ENCODE data around the gene DPP10.

DPP10 gene

DNA sequence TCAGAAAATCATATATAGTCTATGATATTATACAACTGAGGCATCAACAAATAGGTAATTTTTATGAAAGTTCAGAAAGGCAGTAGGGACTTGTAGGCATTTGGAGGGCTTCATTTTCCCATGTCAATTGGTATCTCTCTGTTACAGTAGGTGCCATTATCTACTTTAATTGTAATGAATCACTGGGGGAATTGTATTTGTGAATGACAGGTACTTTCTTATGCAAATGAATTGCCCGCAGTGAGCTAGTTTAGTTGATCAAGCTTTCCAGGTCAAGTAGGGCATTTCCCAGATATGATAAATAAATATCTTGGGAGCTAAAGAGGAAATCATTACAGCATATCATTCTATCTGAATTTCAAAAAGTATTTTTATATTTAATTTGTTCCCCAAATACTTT is 1116.3 kb downstream of the DPP10 start:
- DNase-seq (ENCODE audit: low read depth in 3 of 3), result no peak

DNA sequence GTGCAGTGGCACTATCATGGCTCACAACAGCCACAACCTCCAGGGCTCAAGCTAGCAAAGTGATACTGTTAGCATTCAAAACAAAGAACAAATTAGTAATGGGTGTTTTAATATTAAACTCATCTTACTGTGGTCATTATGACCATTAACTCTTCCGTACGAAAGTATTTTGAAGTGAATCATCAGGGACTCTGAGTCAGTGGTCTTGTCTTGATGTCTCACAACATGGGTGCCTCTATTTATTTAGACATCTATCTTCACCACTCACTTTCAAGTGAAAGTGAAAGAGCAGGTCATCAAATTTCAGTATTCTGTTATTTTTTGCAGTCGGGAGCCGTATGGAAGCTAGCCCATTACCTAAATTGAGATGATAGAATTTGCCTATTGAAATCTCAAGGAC is 1118.2 kb downstream of the DPP10 start:
- no peak for DNase-seq (ENCODE audit: low read depth in 3 of 3)

DNA sequence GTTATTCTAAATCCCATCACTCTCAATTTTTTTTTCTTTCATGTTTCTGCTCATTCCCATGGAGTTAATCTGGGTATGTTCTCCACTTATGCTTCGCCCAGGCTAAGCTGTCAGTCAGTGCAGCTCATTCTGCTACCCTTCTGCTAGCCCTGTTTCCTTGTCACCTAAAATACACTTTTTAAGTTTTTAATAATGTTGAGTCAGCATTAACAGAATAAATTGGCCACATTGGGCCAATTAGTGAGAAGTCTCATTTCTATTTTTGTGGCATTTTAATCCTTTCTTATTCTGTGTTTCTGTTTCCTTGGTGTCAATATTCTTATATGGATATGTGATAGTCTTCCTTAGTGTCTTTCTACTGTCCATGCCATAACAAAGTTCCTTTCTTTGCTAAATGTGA is 1126.2 kb downstream of the DPP10 start:
- no peak for DNase-seq (ENCODE audit: low read depth in 3 of 3)

- DNase-seq (ENCODE audit: low read depth in 3 of 3), result no peak
These were observed 1127.1 kb downstream of the DPP10 start for GRCh38 chr2:115569547-115569946.

GRCh38 chr2:115572746-115573145 is 1130.3 kb downstream of the DPP10 start:
- DNase-seq (ENCODE audit: low read depth in 3 of 3), result no peak

- DNase-seq (ENCODE audit: low read depth in 3 of 3), result no peak
These were observed 1131.3 kb downstream of the DPP10 start for GRCh38 chr2:115573756-115574155.

DNA sequence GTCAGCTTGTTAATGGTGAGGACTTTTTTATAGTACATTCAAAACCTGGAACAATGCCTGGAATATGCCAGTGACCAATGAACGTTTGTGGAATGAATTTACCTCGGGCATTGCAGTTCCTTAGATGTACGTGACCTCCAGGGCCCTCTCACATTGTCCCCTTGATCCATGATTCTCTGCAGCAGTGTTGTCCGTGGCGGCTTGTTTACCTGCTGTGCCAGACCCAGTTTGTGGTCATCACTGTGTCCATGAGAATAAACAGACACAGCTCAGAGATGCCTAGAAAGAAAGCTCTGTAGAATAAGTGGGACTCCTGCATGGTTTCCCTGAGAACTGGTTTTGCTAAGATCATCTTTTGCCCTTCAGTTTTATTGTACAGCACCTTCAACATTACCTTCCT is 1132.2 kb downstream of the DPP10 start:
- DNase-seq (ENCODE audit: low read depth in 3 of 3), result no peak

- no peak for DNase-seq (ENCODE audit: low read depth in 3 of 3)
These were observed 1138.3 kb downstream of the DPP10 start for GRCh38 chr2:115580784-115581183.

DNA sequence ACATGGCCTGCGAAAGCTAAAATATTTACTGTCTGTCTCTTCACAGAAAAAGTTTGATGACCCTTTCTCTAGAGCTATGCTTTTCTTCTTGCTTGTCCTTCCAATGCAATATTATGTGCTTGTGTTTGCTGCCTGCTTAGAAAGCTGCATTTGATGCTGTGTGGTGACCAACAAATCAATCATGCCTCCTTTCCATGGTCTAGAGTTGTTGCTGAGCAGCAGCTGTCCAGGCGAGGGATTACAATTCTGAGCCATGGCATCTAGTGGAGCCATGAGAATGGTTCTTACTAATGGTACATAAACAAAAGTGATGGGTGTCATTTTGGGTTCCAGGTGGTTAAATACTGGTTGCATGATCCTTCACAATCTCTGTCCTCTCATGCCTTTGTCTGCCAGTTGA is 1142.1 kb downstream of the DPP10 start:
- DNase-seq (ENCODE audit: low read depth in 3 of 3), result no peak

GRCh38 chr2:115596659-115597375 is 1154.4 kb downstream of the DPP10 start:
- no peak for DNase-seq (ENCODE audit: low read depth in 3 of 3)

- no peak for DNase-seq (ENCODE audit: low read depth in 3 of 3)
These were observed 1160.8 kb downstream of the DPP10 start for GRCh38 chr2:115603285-115603684.

GRCh38 chr2:115606350-115606749 is 1163.9 kb downstream of the DPP10 start:
- DNase-seq (ENCODE audit: low read depth in 3 of 3), result no peak

- no peak for DNase-seq (ENCODE audit: low read depth in 3 of 3)
These were observed 1167.5 kb downstream of the DPP10 start for GRCh38 chr2:115609978-115610377.

GRCh38 chr2:115610888-115611287 is 1168.4 kb downstream of the DPP10 start:
- DNase-seq (ENCODE audit: low read depth in 3 of 3), result no peak

DNA sequence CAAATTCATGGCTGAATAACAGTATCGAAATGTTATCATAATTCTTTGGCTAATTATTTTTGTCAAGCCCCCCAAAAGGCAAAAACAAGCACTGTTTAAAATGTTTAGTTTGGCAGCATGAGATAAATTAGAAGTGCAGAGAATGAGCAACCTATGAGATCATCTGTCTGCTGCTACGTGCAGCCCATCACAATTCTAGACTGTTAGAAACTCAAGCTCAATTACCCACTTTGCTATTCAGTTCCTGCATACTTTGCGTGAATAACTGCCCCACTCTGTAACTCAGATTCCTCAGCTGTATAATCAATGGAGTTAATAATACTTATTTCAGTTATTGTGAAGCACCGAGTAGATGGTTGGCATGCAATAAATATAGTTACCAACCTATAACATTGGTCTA is 1181.9 kb downstream of the DPP10 start:
- DNase-seq (ENCODE audit: low read depth in 3 of 3), result no peak

GRCh38 chr2:115634578-115634977 is 1192.1 kb downstream of the DPP10 start:
- no peak for DNase-seq (ENCODE audit: low read depth in 3 of 3)

GRCh38 chr2:115635430-115635829 is 1193.0 kb downstream of the DPP10 start:
- no peak for DNase-seq (ENCODE audit: low read depth in 3 of 3)

- no peak for DNase-seq (ENCODE audit: low read depth in 3 of 3)
These were observed 1207.3 kb downstream of the DPP10 start for GRCh38 chr2:115649731-115650130.

DNA sequence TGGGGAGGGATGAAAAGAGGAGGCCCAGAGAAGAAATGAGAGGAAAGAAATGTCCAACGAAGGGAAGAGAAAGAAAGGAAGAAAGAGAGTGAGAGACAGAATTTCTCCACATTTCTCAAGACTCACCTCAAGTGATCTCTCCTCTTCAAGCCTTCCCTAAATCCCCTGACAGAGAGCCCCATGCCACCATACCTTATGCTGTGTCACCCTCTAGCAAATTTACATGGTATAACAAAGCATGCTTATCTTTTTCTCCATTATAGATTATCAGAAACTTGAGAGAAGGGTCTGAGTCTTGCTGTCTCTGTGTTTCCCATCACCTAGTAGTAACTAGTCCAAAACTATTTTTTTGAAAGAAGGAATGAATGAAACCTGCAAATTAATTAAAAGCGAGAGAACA is 1208.4 kb downstream of the DPP10 start:
- DNase-seq (ENCODE audit: low read depth in 3 of 3), result no peak

DNA sequence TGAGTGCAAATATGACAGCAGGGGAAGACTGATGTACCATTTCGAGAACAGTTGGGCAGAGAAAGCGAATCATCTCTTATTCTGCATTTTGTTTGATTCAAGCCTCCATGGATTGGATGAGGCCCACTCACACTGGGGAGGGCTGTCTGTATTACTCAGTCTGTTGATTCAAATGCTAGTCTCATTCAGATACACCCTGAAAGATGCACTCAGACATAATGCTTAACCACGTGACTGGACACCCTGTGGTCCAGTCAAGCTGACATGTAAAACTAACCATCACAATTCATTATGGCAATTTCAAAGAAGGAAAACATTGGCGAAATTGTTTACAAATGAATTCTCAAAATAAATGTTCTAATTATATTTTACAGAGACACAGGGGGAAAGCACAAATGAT is 1210.2 kb downstream of the DPP10 start:
- DNase-seq (ENCODE audit: low read depth in 3 of 3), result no peak

GRCh38 chr2:115654362-115654761 is 1211.9 kb downstream of the DPP10 start:
- no peak for DNase-seq (ENCODE audit: low read depth in 3 of 3)

GRCh38 chr2:115678129-115678528 is 1235.7 kb downstream of the DPP10 start:
- DNase-seq (ENCODE audit: low read depth in 3 of 3), result no peak

DNA sequence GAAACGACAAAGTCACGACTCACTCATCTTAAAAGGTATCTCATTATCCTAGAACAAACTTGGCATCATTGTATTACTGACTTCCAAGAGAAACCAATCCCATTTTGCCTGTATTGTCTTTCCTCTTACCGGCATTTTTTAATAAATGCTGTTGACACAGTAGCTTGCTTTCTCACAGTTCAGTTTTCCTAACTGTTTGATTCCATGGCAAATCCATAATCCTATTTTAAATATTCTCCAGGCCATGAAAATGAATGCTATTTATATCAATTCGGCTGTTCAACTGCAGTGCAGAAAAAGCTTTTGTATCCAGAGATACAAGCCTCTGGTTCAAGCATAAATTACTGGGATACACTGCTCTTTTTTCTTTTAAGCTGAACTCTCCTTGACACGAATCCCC is 1241.9 kb downstream of the DPP10 start:
- no peak for DNase-seq (ENCODE audit: low read depth in 3 of 3)

DNA sequence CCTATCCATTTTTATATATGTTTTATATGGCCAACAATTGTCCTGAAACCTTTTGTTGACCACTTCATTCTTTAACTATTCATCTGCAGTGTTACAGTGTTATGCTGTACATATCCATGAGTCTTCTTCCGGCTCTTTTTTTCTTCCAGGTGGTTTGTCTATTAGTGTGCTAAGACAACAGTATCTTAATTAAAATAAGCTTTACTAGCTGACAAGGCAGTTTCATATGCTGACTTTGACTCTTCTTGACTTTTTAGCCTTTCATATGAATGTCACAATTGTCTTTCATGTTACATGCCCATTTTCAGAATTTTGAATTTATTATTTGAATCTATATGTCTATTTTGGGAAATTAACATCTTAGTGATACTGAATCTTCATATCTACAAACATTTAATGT is 1249.0 kb downstream of the DPP10 start:
- no peak for DNase-seq (ENCODE audit: low read depth in 3 of 3)
